ENCODE data around the gene C11orf98. TPM values are rescaled to one million over a fixed set of nuclear protein-coding genes. Genes with fewer than 3 reads are reported as not detected.

Gene C11orf98
- total and polyA plus RNA-seq, 2 of the 13 experiments (the other 11 are each of a cell fraction or from before 2014, with no cell fraction given): 30.4 to 91.8 TPM

- TF ChIP-seq ZBTB7B (CRISPR knock-in tag; IDR thresholded peaks at IDR 0.05) (0 out of 2 replicates have a peak, but pooled peaks have one; percentile 51), PHF20 (CRISPR knock-in tag; IDR thresholded peaks at IDR 0.05) (peak; percentile 38; the same call in 1 of the 2 replicates), EED (CRISPR knock-in tag; IDR thresholded peaks at IDR 0.05) (no peak), HMGXB4 (CRISPR knock-in tag; IDR thresholded peaks at IDR 0.05; ENCODE audit: borderline replicate concordance in 1 of 2, low read depth in 1 of 2) (peak; percentile 21 to 51; a peak in 1 of 4 replicates), RBM39 (IDR thresholded peaks at IDR 0.05; ENCODE audit: low read depth, low read length, poor library complexity, severe bottlenecking) (peak; percentile 65), ATF5 (CRISPR knock-in tag; IDR thresholded peaks at IDR 0.05; ENCODE audit: low read depth) (peak; percentile 47; the same call in 1 of the 2 replicates), ZNF549 (CRISPR knock-in tag; IDR thresholded peaks at IDR 0.05) (no peak), ZNF841 (CRISPR knock-in tag; IDR thresholded peaks at IDR 0.05; ENCODE audit: borderline replicate concordance) (no peak), SRY (CRISPR knock-in tag; IDR thresholded peaks at IDR 0.05) (peak; percentile 89), ZNF576 (CRISPR knock-in tag; IDR thresholded peaks at IDR 0.05) (no peak), ZNF335 (CRISPR knock-in tag; IDR thresholded peaks at IDR 0.05) (no peak), ZBTB34 (CRISPR knock-in tag; IDR thresholded peaks at IDR 0.05) (peak; percentile 69), GTF2F1 (IDR thresholded peaks at IDR 0.05; ENCODE audit: low read length) (no peak), ZBTB2 (CRISPR knock-in tag; IDR thresholded peaks at IDR 0.05; ENCODE audit: low read depth) (peak; percentile 54; the same call in 1 of the 2 replicates), TGIF2 (CRISPR knock-in tag; IDR thresholded peaks at IDR 0.05) (peak; percentile 74), E2F1 (CRISPR knock-in tag; IDR thresholded peaks at IDR 0.05) (peak; percentile 87; the same call in 1 of the 2 replicates), ZFP36 (IDR thresholded peaks at IDR 0.05; ENCODE audit: borderline replicate concordance, low read depth, low read length, partially characterized antibody) (no peak), ZNF501 (CRISPR knock-in tag; IDR thresholded peaks at IDR 0.05) (peak; percentile 38), TFDP2 (CRISPR knock-in tag; IDR thresholded peaks at IDR 0.05) (peak; percentile 91), MIXL1 (CRISPR knock-in tag; IDR thresholded peaks at IDR 0.05) (peak; percentile 18; the same call in 1 of the 2 replicates)
Observed at GRCh38 chr11:62645946-62646824, 18.8 kb downstream of the C11orf98 start, which contains the start of gene GANAB (continued).

Data from HepG2 (cell line).